ENCODE measurements around the gene GFM1.

The GFM1 gene

DNA sequence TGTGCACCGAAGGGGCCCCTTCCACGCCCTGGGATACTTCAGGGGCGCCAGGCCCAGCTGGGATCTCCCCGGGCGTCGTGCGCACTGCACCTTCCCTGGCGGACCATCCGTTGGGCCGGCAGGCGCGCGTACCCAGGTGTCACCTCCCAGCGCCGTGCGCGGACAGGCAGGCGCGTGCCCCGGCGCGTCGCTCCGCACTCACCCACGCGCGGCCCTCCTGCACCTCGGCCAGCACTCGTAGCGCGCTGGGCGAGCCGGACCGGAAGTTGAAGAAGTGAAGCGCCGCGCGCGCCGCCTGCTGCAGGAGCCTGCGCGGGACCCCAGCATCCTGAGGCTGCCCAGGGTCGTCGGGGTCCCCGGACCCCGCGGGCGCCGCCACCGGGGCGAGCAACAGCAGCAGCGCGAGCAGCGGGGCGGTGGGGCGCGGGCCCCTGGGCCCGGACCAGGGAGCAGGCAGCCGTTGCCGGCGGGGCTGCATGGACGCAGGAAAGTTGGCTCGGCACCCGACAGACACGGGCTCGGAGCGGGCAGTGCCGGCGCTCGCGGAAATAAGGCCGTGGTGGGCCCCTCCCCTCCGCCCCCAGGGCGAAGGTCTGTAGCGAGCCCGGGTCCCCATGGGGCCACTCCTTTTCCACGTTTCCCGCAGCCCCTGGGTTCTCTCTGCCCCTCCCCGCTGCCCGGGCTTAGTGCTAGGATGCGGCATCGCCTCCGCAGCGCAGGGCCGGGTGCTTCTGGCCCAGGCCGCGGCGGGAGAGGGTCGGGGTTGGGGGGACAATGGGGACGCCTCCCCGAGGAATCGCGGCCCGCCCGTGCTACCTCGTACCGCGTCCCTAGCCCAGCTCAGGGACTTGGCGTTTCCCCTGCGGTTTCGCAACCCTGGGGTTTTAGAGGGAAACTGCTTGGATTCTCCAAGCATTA lies 87.9 kb downstream of the GFM1 start, which contains the start of gene RARRES1:
TSS of gene RARRES1 (minus strand) at position 520 of the 918 bp plus-strand sequence. CDS start at position 478, 42 bp downstream.
- Histone ChIP-seq H3K36me3 (ENCODE audit: low read length) (no peaks in the 10 kb centered on the region), H3K9me3 (ENCODE audit: insufficient read depth, low read length) (no peaks in the 10 kb centered on the region; the same call in 1 of the 2 replicates), H2AFZ (ENCODE audit: low read depth, low read length, severe bottlenecking) (no peak within 1 kb of the TSS), H3K79me2 (ENCODE audit: insufficient read depth, low read length) (no peaks in the 10 kb centered on the region), H4K20me1 (ENCODE audit: low read depth, low read length) (no peaks in the 10 kb centered on the region), H3K4me2 (ENCODE audit: low read depth, low read length, poor library complexity, severe bottlenecking) (no peak within 1 kb of the TSS), H3K4me3 (ENCODE audit: insufficient read depth, low read length, poor library complexity, severe bottlenecking) (no peak within 1 kb of the TSS), H3K9ac (ENCODE audit: low read length) (no peak within 1 kb of the TSS), H3K27ac (ENCODE audit: low read depth, low read length) (no peak within 1 kb of the TSS), H3K9me2 (replicated peaks; ENCODE audit: insufficient read depth, low read length) (no peaks in the 10 kb centered on the region), H3K27me3 (ENCODE audit: low read length) (no peaks in the 10 kb centered on the region), H3F3A (ENCODE audit: insufficient read depth) (no peaks in the 10 kb centered on the region)
- TF ChIP-seq CTCF (IDR thresholded peaks at IDR 0.05; ENCODE audit: insufficient read depth, low read length, poor library complexity, severe bottlenecking) (no peak), EZH2phosphoT487 (conservative IDR thresholded peaks at IDR 0.05; ENCODE audit: low read length) (no peak)

GRCh38 chr3:158732856-158733200 lies 88.5 kb downstream of the GFM1 start:
- no peak overlapping the region for H3K9ac ChIP-seq (ENCODE audit: low read length)
- H3K79me2 ChIP-seq (ENCODE audit: insufficient read depth, low read length): no peaks in the 10 kb centered on the region
- H2AFZ ChIP-seq (ENCODE audit: low read depth, low read length, severe bottlenecking): no peak overlapping the region
- H3K36me3 ChIP-seq (ENCODE audit: low read length): no peaks in the 10 kb centered on the region
- no peaks in the 10 kb centered on the region for H3K9me2 ChIP-seq (replicated peaks; ENCODE audit: insufficient read depth, low read length)
- no peak overlapping the region for H3K27ac ChIP-seq (ENCODE audit: low read depth, low read length)
- H3F3A ChIP-seq (ENCODE audit: insufficient read depth): no peaks in the 10 kb centered on the region
- no peaks in the 10 kb centered on the region; the same call in 1 of the 2 replicates for H3K9me3 ChIP-seq (ENCODE audit: insufficient read depth, low read length)
- H3K27me3 ChIP-seq (ENCODE audit: low read length): no peaks in the 10 kb centered on the region
- no peak overlapping the region for H3K4me2 ChIP-seq (ENCODE audit: low read depth, low read length, poor library complexity, severe bottlenecking)
- H4K20me1 ChIP-seq (ENCODE audit: low read depth, low read length): no peaks in the 10 kb centered on the region
- no peak overlapping the region for H3K4me3 ChIP-seq (ENCODE audit: insufficient read depth, low read length, poor library complexity, severe bottlenecking)
- TF ChIP-seq CTCF (IDR thresholded peaks at IDR 0.05; ENCODE audit: insufficient read depth, low read length, poor library complexity, severe bottlenecking) (no peak), EZH2phosphoT487 (conservative IDR thresholded peaks at IDR 0.05; ENCODE audit: low read length) (no peak)

GRCh38 chr3:158733656-158734055 lies 89.3 kb downstream of the GFM1 start:
- H3K9me3 ChIP-seq (ENCODE audit: insufficient read depth, low read length): no peaks in the 10 kb centered on the region; the same call in 1 of the 2 replicates
- H3K36me3 ChIP-seq (ENCODE audit: low read length): no peaks in the 10 kb centered on the region
- H4K20me1 ChIP-seq (ENCODE audit: low read depth, low read length): no peaks in the 10 kb centered on the region
- no peaks in the 10 kb centered on the region for H3K9me2 ChIP-seq (replicated peaks; ENCODE audit: insufficient read depth, low read length)
- H3K9ac ChIP-seq (ENCODE audit: low read length): no peak overlapping the region
- H3K79me2 ChIP-seq (ENCODE audit: insufficient read depth, low read length): no peaks in the 10 kb centered on the region
- no peak overlapping the region for H3K4me2 ChIP-seq (ENCODE audit: low read depth, low read length, poor library complexity, severe bottlenecking)
- TF ChIP-seq CTCF (IDR thresholded peaks at IDR 0.05; ENCODE audit: insufficient read depth, low read length, poor library complexity, severe bottlenecking) (no peak), EZH2phosphoT487 (conservative IDR thresholded peaks at IDR 0.05; ENCODE audit: low read length) (no peak)
- no peaks in the 10 kb centered on the region for H3F3A ChIP-seq (ENCODE audit: insufficient read depth)
- H3K27ac ChIP-seq (ENCODE audit: low read depth, low read length): no peak overlapping the region
- H3K27me3 ChIP-seq (ENCODE audit: low read length): no peaks in the 10 kb centered on the region
- no peak overlapping the region for H3K4me3 ChIP-seq (ENCODE audit: insufficient read depth, low read length, poor library complexity, severe bottlenecking)
- H2AFZ ChIP-seq (ENCODE audit: low read depth, low read length, severe bottlenecking): no peak overlapping the region
